DMS153 (cell line): ENCODE results near the gene RASA2.
A peak's percentile ranks its signal among the peaks of the same experiment; 100 is the strongest.

ENCODE experiments used
- DNase-seq: peaks from one replicate; lab custom pipeline; 2025; lab: John Stamatoyannopoulos, UW

RASA2 gene

DNA sequence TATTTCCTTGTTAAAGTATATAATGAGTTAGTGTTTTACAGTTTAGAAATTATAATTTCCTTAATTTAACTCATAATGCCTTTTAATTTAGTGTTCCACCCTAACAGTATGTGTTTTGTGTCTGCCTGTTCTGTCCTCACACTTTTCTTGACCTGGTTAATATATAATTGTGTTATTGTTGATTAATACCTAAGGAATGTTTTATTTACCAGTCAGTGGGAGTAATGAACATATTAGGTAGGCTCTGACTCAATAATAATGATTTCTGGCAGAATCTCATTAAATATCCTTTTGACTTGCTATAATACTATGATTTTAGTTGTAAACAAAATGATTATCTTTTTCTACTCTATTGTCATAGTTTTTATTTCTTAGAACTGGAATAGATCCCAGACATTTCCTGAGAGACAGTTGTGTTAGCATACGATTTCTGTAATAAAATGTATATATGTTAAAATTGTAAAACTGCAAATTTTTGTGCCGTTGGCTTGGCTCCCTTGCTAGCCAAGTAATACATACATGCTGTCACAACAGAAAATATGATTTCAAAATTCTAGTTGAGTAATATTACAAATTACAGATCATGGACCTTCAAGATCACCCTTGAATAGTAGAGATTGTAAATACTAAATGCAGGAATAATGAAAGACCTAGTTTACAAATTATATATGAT lies 51.9 kb downstream of the RASA2 start:
- no peak for DNase-seq

DNA sequence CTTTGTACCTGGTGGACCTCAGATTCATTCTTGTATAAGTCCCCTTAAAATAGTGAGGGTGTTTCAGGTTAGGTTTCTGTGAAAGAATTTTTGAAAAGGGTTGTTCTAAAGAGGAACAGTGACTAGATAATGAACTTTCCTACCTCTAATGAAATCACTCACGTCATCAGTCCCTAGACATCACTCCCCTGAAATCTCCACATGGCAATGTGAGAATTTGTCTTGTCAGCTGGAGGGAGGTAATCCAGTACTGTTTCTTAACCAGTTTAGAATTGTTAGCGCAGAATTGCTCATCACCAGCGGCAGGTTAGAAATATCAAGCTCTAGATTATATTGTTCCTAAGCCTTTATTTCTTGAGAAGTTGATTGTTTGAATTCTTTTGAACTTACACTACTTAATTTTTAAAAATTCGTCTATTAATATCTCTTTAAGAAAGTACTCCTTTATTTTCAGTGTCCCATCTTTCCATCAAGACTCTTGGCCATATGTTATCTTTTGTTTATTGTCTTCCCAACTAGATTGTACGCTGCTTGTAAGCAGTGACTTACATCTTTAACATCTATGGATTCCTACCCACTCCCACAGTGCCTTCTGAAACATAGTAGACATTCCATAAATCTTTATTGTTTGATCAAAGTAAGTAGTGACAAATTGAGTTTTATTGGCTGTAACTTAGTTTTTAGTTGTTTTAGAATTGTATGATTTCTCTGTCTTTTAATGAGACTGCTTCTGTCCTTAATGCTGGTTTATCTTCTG lies 52.8 kb downstream of the RASA2 start:
- no peak for DNase-seq

DNA sequence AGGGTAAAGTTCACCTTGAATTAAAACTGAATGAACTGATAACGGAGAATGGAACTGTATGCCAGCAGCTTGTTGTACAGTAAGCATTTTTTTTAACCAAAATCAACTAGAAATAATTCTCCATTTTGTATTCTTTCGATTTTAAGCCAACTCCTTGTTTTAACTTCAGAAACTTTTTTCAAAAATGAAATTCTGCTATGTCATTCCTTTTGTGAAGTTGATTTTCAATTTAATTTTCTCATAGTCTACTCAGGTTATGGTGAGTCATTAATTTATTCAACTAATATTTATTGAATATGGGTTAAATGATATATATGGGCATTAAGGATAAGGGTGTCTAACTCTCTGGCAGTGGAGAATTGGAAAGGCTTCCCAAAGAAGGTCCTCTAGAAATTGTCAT lies 53.7 kb downstream of the RASA2 start:
- no peak for DNase-seq

DNA sequence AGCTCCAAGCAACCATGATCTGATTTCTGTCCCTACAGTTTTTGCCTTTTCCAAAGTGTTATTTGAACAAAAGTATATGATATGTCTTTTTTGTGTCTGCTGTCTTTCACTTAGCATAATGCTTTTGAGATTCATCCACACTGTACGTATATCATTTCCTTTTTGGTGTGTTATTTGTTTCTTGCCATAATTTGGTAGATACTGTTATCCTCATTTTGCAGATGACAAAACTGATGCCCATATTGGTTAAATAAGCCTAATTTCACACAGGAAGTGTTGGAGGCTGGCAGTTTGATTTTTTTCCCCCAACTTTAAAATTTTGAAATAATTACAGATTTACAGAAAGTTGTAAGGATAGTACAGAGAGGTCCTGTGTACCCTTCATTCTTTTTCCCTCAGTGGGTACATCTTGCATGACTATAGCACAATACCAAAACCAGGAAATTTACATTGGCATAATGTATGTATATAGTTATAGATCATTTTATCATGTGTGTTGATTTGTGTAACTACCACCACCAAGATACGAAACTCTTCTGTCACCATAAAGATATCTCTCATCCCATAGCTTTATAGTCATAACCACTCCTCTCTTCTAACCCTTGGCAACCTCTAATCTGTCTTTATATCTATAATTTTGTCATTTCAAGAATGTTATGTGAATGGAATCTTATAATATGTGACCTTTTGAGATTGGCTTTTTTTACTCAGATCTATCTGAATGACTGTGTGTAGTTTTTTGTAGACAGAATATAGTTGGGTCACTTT lies 55.6 kb downstream of the RASA2 start:
- DNase-seq, result no peak

DNA sequence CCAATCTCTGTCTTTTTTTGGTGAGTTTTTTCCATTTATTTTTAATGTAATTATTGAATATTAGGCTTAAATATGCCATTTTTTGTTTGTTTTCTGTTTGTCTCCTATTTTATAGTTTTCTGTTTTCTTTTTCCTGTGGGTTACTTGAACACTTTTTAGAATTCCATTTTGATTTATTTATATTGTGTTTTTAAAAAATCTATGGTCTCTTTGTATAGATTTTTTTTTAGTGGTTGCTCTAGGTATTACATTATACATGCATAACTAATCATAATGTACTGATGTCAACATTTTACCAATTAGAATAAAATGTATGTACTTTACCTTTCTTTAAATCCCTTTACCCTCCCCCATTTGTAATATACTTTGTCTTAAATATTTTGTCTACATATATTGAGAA lies 56.2 kb downstream of the RASA2 start:
- no peak for DNase-seq

DNA sequence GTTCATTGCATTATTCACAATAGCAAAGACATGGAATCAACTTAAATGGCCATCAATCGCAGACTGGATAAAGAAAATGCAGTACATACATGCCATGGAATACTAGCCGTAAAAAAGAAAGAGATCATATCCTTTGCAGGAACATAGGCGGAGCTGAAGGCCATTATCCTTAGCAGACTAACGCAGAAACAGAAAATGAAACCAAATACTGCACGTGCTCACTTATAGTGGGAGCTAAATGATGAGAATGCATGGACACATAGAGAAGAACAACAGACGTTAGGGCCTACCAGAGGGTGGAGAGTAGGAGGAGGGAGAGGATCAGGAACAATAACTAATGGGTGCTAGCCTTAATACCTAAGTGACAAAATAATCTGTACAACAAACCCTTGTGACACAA lies 57.9 kb downstream of the RASA2 start:
- DNase-seq, result no peak

DNA sequence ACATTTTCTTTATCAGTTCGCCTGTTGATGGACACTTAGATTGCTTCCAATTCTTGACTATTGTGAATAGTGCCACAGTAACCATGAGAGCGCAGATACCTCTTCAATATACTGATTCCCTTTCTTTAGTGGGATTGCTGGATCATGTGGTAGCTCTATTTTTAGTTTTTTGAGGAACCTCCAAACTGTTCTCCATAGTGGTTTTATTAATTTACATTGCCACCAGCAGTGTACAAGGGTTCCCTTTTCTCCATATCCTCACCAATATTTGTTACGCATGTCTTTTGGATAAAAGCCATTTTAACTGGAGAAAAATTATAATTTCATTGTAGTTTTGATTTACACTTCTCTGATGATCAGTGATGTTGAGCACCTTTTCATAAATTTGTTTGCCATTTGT lies 59.3 kb downstream of the RASA2 start:
- no peak for DNase-seq

DNA sequence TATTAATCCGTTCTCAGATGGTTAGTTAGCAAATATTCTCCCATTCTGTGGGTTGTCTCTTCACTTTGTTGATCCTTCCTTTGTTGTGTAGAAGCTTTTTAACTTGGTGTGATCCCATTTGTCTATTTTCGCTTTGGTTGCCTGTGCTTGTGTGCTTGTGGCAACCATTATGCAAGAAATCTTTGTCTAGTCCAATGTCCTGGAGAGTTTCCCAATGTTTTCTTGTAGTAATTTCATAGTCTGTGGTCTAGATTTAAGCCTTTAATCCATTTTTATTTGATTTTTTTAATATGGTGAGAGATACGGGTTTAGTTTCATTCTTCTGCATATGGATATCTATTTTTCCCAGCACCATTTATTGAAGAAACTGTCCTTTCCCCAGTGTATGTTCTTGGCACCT lies 59.8 kb downstream of the RASA2 start:
- DNase-seq, result no peak

DNA sequence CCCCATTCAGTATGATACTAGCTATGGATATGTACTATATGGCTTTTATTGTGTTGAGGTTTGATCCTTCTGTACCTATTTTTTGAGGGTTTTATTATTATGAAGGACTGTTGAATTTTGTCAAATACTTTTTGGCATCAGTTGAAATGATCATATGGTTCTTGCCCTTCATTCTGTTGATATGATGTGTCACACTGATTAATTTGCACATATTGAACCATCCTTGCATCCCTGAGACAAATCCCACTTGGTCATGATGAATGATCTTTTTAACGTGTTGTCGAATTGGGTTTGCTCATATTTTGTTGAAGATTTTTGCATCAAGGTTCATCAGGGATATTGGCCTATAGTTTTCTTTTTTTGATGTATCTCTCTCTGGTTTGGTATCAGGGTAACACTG lies 61.0 kb downstream of the RASA2 start:
- DNase-seq, result no peak

DNA sequence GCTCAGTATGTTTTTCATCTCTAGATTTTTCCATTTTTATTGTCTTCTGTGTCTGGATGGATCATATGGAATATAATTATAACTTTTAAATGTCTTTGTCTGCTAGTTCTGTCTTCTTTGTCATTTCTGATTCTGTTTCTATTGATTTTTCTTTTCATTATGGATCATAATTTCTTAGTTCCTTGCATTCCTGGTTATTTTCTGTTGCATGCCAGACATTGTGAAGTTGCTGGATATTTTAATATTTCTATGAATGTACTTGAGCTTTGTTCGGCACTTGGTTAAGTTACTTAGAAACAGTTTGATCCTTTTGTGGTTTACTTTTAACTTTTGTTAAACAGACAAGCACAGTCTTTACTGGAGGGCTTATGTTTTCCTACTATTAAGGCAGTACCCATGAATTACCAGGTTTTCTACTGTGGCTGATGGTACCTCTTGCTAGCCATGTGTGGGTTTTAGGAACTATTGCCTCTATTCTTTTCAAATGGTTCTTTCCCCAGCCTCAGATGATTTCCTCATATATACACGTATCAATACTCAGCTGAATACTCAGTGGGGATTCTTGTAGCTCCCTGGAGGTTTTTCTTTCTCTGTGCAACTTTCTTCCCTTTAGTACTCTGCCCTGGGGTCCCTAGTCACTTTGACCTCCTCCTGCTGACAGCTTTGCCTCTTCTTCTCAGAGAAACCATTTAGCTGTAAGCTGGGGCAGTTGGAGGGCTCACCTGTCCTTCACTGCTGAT lies 64.3 kb downstream of the RASA2 start:
- DNase-seq, result no peak

DNA sequence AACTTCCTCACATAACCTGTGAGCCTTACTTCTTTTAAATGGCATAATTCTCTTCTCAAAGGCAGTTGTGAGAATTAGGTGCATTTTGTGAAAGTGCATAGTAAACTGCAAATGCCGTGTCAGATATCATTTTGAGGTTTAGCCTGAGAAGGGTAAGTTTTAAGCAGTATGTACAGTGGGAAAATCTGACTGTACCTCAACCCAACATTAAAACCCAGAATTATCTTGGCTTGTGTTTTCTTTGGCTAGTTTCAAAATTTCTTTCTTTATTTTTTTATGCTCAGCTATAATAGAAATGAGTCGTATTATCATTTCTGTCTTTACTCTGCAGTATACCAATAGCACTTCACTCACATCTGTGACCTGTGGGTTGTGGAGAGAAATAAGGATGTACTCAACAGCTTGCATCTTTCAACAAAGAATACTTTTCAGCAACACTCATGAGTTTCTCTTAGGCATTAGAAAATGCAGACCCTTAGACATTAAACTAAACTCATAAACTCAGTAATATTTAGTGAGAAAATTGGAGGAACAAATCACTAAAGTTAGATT lies 65.7 kb downstream of the RASA2 start:
- no peak for DNase-seq

DNA sequence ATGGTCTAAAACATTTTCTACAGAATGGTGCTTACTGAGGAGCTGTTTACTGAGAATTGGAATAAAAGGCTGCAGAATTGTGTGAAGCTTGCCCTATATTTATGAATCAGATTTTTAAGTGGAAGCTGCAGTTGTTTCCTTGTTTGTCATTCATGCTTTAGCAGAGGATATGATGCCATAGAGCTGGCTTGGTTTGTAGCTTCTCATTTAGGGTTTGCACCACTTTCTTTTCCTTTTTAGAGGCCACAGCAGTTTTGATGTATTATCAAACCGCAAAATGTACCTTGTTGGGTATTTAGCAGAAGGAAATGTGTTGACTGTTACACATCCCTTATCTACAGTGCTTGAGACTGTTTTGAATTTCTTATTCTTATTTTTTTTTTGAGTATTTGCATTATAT lies 66.2 kb downstream of the RASA2 start:
- DNase-seq, result no peak

DNA sequence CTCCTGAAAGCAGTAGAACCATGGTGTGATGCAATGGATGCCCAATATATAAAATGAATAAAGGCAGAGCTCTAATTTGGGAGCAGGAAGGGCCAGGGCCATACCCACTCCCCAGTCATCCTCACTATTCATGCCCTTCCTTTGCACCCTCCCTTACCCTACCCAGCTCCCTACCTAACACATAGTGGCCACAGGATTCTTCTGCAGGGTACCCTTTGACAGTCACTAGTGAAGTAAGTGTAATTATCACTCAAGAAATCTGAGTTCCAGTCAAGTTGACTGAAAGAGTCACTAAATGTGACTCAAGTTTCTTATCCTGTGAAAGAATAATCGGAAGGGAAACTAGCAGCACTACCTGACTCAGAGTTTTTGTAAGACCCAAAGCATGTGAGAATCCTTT lies 69.2 kb downstream of the RASA2 start:
- no peak for DNase-seq

DNA sequence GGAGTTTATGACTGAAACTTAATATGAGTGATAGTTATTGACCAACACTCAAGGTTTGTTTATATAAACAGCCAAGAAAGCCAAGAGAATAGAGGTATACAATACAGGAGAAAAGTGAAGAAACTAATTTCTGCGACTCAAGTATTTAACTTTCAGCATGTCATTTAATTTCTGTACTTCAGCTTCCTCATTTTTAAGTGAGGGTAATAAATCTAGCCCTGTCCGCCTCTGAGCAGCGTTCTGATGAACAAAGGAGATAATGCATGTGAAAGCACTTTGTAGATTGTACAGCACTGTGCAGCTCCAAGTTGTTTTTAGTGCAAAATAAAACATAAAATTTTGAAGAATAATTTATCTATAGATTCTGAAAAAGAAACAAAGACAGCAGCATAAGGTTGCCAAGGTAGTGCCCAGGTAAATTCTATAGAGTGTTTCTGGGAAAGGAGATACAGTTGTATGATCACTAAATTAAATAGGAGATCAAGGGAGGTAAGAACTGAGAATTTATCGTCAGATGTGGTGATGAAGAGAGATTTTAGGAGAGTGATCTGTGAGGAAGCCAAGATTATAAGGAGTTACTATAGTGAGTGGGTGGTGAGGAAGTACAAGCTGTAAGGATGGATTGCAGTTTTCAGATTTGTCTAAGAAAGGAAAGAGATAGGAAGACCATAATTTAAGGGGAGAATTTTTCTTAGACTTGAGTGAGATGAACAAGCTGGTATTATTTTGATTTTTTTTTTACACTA lies 71.3 kb downstream of the RASA2 start:
- DNase-seq, result peak; percentile 27

DNA sequence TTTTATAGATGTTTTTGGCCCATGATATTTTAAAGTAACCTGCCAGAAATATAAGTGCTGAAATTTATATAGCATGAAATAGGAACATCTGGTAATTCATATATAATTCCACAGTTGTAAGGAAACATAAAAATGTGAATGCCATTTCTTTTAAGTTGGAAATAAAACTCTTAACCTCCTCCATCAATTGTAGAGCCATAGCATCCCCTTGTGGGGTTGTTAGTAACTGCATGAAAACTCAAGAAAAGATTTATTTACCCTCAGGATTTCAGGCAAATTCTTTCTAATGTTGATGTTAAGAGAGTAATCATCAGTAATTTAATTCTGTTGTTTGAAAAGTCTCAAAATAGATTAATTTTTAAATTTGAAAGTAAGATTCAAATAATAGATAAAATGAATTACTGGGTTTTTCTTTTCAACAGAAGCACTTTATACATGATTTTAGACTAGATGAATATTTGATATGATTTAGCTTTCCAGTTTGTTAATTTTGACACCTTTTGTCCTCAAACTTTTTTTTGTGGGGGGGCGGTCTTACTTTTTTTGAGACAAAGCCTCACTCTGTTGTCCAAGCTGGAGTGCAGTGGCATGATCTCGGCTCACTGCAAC lies 74.7 kb downstream of the RASA2 start:
- DNase-seq, result peak; percentile 38

DNA sequence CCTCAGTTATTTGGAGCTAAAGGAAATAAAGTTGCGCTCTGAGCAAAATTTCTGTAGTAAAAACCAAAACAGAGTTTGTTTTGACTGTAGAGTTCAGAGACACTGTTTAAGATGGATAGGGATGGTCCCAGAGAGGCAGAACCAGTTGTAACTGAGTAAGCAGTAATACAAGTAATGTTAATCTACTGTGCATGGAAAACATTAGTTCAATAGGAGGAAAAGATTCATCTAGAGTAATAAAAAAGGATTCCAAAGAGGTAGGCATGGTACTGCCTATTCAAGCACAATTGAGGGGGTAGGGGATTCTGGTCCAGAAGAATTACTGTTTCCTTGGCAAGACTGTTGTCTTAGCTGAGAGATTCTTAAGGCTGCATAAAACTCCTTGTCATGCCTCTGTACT lies 77.4 kb downstream of the RASA2 start:
- DNase-seq, result no peak

DNA sequence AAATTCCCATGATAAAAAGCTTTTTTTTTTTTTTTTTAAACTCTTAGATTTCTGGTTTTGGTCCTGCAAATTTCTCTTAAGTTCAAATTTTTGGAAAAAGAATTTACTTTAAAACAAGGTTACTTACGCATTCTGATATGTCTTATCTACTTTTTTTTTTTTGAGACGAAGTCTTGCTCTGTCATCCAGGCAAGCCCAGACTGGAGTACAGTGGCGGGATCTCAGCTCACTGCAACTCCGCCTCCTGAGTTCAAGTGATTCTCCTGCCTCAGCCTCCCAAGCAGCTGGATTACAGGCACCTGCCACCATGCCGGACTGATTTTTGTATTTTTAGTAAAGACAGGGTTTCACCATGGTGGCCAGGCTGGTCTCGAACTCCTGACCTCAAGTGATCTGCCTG lies 83.2 kb downstream of the RASA2 start:
- no peak for DNase-seq

DNA sequence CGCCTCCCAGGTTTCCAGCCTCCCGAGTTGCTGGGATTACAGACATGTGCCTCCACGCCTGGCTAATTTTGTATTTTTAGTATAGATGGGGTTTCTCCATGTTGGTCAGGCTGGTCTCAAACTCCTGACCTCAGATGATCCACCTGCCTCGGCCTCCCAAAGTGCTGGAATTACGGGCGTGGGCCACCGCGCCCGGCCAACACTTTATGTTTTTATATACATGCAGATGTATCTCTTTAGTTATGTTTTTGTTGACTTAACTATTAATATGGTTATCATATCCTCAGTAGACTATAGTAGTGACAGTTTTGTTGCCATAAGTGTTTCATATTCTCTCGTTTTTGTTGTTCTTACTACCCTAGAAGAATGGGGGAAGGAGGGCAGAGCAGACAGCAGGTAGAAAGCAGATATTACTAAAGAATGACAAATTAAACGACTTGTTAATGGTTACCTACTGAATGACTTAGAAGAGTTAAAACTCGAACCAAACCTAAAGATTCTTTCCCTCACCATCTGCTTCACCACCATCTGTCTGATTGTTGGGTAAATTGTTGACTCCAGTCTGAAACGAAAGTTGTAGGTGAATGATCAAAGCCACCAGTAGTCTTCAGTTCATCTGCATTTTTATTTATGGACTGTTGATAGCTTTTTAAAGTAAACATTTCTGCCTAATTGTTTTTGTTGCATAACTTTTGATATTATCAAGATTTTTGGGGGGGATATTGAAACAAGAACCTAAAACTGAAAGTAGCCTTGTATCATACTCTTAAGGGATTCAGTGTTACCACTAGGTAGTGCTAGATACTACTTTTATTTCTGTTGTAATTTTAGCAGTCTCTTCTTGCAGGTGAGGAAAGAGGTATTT lies 89.3 kb downstream of the RASA2 start:
- no peak for DNase-seq

DNA sequence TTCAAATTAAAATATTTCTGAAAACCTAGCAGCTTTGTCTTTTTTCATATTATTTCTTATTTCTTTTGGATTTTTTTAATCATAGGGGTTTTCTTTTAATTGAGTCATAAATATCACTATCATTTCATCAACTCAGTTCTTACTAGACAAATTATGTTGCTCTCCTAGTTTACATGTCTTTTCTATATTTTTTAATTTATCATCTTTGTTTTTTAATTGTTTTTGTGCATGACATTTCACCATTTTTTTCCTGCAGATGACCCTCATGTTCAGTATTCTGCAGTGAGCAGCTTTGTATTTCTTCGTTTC lies 89.9 kb downstream of the RASA2 start:
- DNase-seq, result no peak
